Chondrocyte (in vitro differentiated cells): ENCODE data around the gene OMD. TPM values are rescaled to one million over a fixed set of nuclear protein-coding genes. Genes with fewer than 3 reads are reported as not detected.
A peak's percentile ranks its signal among the peaks of the same experiment; 100 is the strongest.

Experiments
- DNase-seq: peaks from one replicate; pipeline ENCODE4 v3.0.0; 2021; ENCODE audit warnings: mixed read lengths, low spot score
- H3K27ac Mint-ChIP-seq: one replicate; pipeline ENCODE4 v1.8.0; 2021; ENCODE audit warnings: mild to moderate bottlenecking, moderate library complexity, mixed read lengths; ENCODE audit not compliant: unreplicated experiment
- H3K27me3 Mint-ChIP-seq: 2 replicates; pipeline ENCODE4 v1.8.0; 2021; ENCODE audit warnings: low read depth, mixed read lengths
- H3K36me3 Mint-ChIP-seq: 2 replicates; pipeline ENCODE4 v1.8.0; 2021; ENCODE audit warnings: low read depth, mixed read lengths
- H3K4me1 Mint-ChIP-seq: 2 replicates; pipeline ENCODE4 v1.8.0; 2021; ENCODE audit warnings: low read depth, mild to moderate bottlenecking, mixed read lengths
- H3K4me3 Mint-ChIP-seq: one replicate; pipeline ENCODE4 v1.8.0; 2021; ENCODE audit warnings: mild to moderate bottlenecking, moderate library complexity, mixed read lengths; ENCODE audit not compliant: unreplicated experiment
- H3K9me3 Mint-ChIP-seq: 2 replicates; pipeline ENCODE4 v1.8.0; 2021; ENCODE audit warnings: low read depth, mixed read lengths
- total RNA-seq: library from RNA; stranded (reverse); gene quantifications from 3 replicates; pipeline ENCODE4 v1.2.1, GENCODE V29; 2021
- TF ChIP-seq, protein P1 (sequence below): fragments of 200-600 bp; sonication (generic); IDR thresholded peaks from 2 replicates; pipeline ENCODE4 v1.5.0; 2021; ENCODE audit warnings: antibody characterized with exemption, mild to moderate bottlenecking, moderate library complexity

Gene OMD
- total RNA-seq, 1 donor from 2014 or later, result 28.5 TPM

GRCh38 chr9:92463387-92463786 lies 39.1 kb upstream of the OMD start:
- Mint-ChIP-seq H3K36me3 (peaks cover 34% of the 10 kb centered on the region), H3K27me3 (no peaks in the 10 kb centered on the region), H3K4me1 (peaks cover 34% of the 10 kb centered on the region), H3K4me3 (no peak overlapping the region), H3K9me3 (no peaks in the 10 kb centered on the region), H3K27ac (peak overlapping the region; percentile 95)
- DNase-seq, result no peak
- TF ChIP-seq, protein P1, sequence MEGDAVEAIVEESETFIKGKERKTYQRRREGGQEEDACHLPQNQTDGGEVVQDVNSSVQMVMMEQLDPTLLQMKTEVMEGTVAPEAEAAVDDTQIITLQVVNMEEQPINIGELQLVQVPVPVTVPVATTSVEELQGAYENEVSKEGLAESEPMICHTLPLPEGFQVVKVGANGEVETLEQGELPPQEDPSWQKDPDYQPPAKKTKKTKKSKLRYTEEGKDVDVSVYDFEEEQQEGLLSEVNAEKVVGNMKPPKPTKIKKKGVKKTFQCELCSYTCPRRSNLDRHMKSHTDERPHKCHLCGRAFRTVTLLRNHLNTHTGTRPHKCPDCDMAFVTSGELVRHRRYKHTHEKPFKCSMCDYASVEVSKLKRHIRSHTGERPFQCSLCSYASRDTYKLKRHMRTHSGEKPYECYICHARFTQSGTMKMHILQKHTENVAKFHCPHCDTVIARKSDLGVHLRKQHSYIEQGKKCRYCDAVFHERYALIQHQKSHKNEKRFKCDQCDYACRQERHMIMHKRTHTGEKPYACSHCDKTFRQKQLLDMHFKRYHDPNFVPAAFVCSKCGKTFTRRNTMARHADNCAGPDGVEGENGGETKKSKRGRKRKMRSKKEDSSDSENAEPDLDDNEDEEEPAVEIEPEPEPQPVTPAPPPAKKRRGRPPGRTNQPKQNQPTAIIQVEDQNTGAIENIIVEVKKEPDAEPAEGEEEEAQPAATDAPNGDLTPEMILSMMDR, result no peak

DNA sequence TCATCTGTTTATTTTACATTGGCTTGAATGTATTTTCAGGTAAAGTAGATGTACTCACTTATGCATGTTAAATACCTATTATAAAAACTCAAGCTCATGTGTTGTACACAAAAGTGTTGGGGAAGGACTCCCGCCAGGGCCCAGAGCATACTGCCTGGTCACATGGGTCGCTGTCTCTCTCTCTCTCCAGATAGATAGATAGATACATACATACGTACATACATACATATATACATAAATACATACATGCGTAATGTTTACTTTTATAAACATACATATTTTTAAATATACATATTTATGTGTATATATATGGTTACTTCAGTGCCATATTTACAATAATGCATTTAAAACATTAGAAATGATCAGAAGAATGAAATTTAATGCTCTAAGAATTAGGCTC lies 33.3 kb upstream of the OMD start:
- TF ChIP-seq, protein P1, result no peak
- no peak overlapping the region for H3K4me3 Mint-ChIP-seq
- H3K36me3 Mint-ChIP-seq, result peaks cover 22% of the 10 kb centered on the region
- peaks cover 8% of the 10 kb centered on the region for H3K4me1 Mint-ChIP-seq
- no peak overlapping the region for H3K27ac Mint-ChIP-seq
- H3K9me3 Mint-ChIP-seq, result peaks cover 3% of the 10 kb centered on the region
- DNase-seq, result no peak
- no peaks in the 10 kb centered on the region for H3K27me3 Mint-ChIP-seq

DNA sequence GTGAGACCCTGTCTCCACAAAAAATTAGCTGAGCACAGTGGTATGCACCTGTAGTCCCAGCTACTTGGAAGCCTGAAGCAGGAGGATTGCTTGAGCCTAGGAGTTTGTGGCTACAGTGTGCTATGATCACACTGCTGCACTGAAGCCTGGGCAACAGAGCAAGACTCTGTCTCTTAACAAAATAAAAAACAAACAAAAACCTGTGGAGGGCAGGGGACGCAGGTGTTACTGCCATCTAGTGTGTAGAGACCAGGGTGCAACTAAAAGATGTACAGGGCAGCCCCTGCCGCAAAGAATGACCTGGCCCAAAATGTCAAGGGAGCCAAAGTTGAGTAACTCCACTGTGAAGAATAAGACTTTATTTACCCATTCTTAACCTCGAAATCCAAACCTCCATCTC lies 30.9 kb upstream of the OMD start:
- no peak overlapping the region for H3K4me3 Mint-ChIP-seq
- no peak for DNase-seq
- peaks cover 8% of the 10 kb centered on the region for H3K4me1 Mint-ChIP-seq
- TF ChIP-seq, protein P1, result peak; percentile 57
- H3K27ac Mint-ChIP-seq, result no peak overlapping the region
- H3K9me3 Mint-ChIP-seq, result peaks cover 3% of the 10 kb centered on the region
- H3K36me3 Mint-ChIP-seq, result peaks cover 15% of the 10 kb centered on the region
- H3K27me3 Mint-ChIP-seq, result no peaks in the 10 kb centered on the region

DNA sequence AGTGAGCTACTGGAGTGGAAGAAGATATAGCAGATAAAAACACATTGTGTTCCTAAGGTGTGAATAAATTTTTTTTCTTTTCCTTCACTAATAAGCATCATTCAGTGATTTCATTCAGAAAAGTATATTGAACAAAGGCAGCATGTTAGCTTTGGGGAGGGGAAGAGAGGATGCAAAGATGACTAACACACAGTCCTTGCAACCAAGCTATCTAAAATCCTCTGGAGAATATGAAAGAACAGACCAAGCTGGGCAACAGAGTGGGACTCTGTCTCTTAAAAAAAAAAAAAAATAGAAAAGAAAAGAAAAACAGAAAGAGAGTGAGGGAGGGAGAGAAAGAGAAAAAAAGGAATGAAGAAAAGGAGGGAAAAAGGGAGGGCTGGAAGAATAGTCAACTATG lies 22.3 kb upstream of the OMD start:
- H3K36me3 Mint-ChIP-seq, result no peaks in the 10 kb centered on the region
- no peaks in the 10 kb centered on the region for H3K9me3 Mint-ChIP-seq
- H3K4me3 Mint-ChIP-seq, result peak overlapping the region; percentile 20
- TF ChIP-seq, protein P1, result no peak
- H3K4me1 Mint-ChIP-seq, result peaks cover 9% of the 10 kb centered on the region
- H3K27ac Mint-ChIP-seq, result peak overlapping the region; percentile 76
- DNase-seq, result no peak
- H3K27me3 Mint-ChIP-seq, result no peaks in the 10 kb centered on the region

GRCh38 chr9:92444841-92445240 lies 20.6 kb upstream of the OMD start:
- Mint-ChIP-seq H3K36me3 (no peaks in the 10 kb centered on the region), H3K27ac (no peak overlapping the region), H3K4me1 (peaks cover 16% of the 10 kb centered on the region), H3K9me3 (no peaks in the 10 kb centered on the region), H3K27me3 (no peaks in the 10 kb centered on the region), H3K4me3 (no peak overlapping the region)
- TF ChIP-seq, protein P1, result no peak
- no peak for DNase-seq
